PC-9 (cell line): ENCODE results near the gene CD9. TPM values are rescaled to one million over a fixed set of nuclear protein-coding genes. Genes with fewer than 3 reads are reported as not detected.

Source experiments
- BruUV-seq: library from RNA; stranded (reverse); fragments of 400-500 nt; replicated peaks from 2 replicates; lab custom pipeline; 2021; lab: Mats Ljungman, UMichigan
- CTCF ChIA-PET: fragments of 300-600 bp; sonication (Branson Sonifier 250); formaldehyde crosslinking; loops from one replicate; lab custom pipeline; 2022; ENCODE audit warnings: antibody characterized with exemption; lab: Charles Lee
- POLR2A ChIA-PET: fragments of 300-600 bp; sonication (Branson Sonifier 250); formaldehyde crosslinking; loops from one replicate; lab custom pipeline; 2022; ENCODE audit warnings: antibody characterized with exemption; ENCODE audit not compliant: unreplicated experiment; lab: Charles Lee
- DNase-seq, 2 experiments: peaks; one replicate each; pipeline versions ENCODE4 v3.0.0 to v3.0.0-alpha.2; 2015 to 2022; ENCODE audit warnings: mixed read lengths in 1 of 2
- H2AFZ ChIP-seq: fragments of 200-600 bp; sonication (generic); 2 replicates; pipeline ENCODE4 v1.8.1; 2017; ENCODE audit warnings: antibody characterized with exemption
- H3F3A ChIP-seq: fragments of 200-600 bp; sonication (generic); 2 replicates; pipeline ENCODE4 v1.8.1; 2017; ENCODE audit warnings: antibody characterized with exemption, mild to moderate bottlenecking, low read depth; ENCODE audit not compliant: insufficient read depth
- H3K27ac ChIP-seq: fragments of 200-600 bp; sonication (generic); 2 replicates; pipeline ENCODE4 v1.6.1; 2016; ENCODE audit warnings: mixed run types
- H3K27me3 ChIP-seq: fragments of 200-600 bp; sonication (generic); 2 replicates; pipeline ENCODE4 v1.6.1; 2016; ENCODE audit warnings: low read depth, mixed run types; ENCODE audit not compliant: insufficient read depth
- H3K36me3 ChIP-seq: fragments of 200-600 bp; sonication (generic); 2 replicates; pipeline ENCODE4 v1.6.1; 2016; ENCODE audit warnings: low read depth, mixed run types
- H3K4me1 ChIP-seq: fragments of 200-600 bp; sonication (generic); replicated peaks from 2 replicates; pipeline ENCODE4 v1.6.1; 2016; ENCODE audit warnings: mixed run types; ENCODE audit not compliant: insufficient read depth
- H3K4me2 ChIP-seq: fragments of 200-600 bp; sonication (generic); 2 replicates; pipeline ENCODE4 v1.6.1; 2017; ENCODE audit warnings: mixed run types
- H3K4me3 ChIP-seq: fragments of 200-600 bp; sonication (generic); 2 replicates; pipeline ENCODE4 v1.6.1; 2016; ENCODE audit warnings: mixed run types
- H3K79me2 ChIP-seq: fragments of 200-600 bp; sonication (generic); 2 replicates; pipeline ENCODE4 v1.6.1; 2017; ENCODE audit warnings: low read depth, mixed run types
- H3K9me2 ChIP-seq: fragments of 200-600 bp; sonication (generic); 2 replicates; pipeline ENCODE4 v1.8.1; 2017; ENCODE audit warnings: mild to moderate bottlenecking; ENCODE audit not compliant: insufficient read depth
- H3K9me3 ChIP-seq: fragments of 200-600 bp; sonication (generic); 2 replicates; pipeline ENCODE4 v1.8.1; 2016; ENCODE audit warnings: low read depth; ENCODE audit not compliant: insufficient read depth
- H4K20me1 ChIP-seq: fragments of 200-600 bp; sonication (generic); 2 replicates; pipeline ENCODE4 v1.8.1; 2017; ENCODE audit not compliant: insufficient read depth
- EZH2 ChIP-seq: fragments of 200-600 bp; sonication (generic); IDR thresholded peaks from 2 replicates; pipeline ENCODE4 v1.8.0; 2017; ENCODE audit warnings: antibody characterized with exemption, low read depth
- intact Hi-C: fragments of 100-400 bp; cut with micrococcal nuclease; formaldehyde crosslinking; loops from one replicate; pipeline ENCODE4 v1.10.0; 2022; ENCODE audit not compliant: unreplicated experiment
- total RNA-seq: library from RNA; stranded (reverse); gene quantifications from 2 replicates; pipeline ENCODE4 v1.2.3, GENCODE V29; 2021
- TF ChIP-seq, protein P1 (sequence below): fragments of 200-600 bp; sonication (generic); conservative IDR thresholded peaks from 2 replicates; pipeline ENCODE4 v1.6.1; 2017; ENCODE audit warnings: mixed run types, antibody characterized with exemption, mild to moderate bottlenecking, moderate library complexity

Gene CD9
- total RNA-seq, 1 experiment from 2014 or later, result 374 TPM

DNA sequence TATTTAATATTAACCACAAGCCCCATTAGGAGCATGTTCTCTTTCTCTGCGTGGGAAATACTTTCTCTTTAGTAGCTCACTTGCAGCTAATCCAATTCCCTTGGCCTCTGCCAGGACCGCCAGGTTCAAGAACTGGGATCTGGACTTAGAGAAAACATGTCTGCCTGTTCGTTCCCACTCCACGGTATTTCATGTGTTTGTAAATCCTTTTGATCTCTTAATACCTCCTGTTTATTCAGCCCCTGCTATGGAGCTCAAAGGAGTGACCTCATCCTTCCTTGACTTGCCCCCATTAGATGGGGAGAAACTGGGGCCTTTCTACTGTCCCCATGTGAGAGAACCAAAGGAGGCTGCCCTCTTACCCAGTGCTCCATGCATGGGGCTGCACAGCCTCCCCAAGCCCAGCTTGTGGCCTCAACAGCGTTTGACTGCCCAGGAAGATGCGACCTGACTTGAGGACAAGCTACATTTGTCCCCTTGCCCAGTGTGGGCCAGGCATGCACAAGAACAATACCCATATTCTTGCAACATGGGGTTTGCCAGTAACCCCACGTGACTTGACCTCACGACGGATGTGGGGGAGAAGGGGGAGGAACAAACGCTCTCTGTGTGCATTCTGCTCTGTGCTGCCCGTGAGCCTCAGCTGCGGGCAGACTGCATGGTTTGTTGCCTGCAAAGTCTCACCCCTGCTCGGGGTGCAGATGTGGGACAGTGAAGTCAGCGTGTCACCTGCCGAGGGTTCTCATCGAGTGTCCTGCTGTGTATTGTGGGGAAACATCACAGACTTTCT is 30.3 kb downstream of the CD9 start:
- Histone ChIP-seq H3K27me3 (no peaks in the 10 kb centered on the region), H4K20me1 (no peaks in the 10 kb centered on the region), H3K79me2 (peaks cover 71% of the 10 kb centered on the region), H2AFZ (no peak overlapping the region), H3K4me1 (peaks cover 81% of the 10 kb centered on the region), H3K4me2 (peak overlapping the region; percentile 70), H3K9me3 (no peaks in the 10 kb centered on the region), H3K36me3 (peaks cover 44% of the 10 kb centered on the region), H3K4me3 (no peak overlapping the region), H3K9me2 (no peaks in the 10 kb centered on the region), H3K27ac (peak overlapping the region; percentile 86), H3F3A (peaks cover 70% of the 10 kb centered on the region)
- TF ChIP-seq, protein P1, sequence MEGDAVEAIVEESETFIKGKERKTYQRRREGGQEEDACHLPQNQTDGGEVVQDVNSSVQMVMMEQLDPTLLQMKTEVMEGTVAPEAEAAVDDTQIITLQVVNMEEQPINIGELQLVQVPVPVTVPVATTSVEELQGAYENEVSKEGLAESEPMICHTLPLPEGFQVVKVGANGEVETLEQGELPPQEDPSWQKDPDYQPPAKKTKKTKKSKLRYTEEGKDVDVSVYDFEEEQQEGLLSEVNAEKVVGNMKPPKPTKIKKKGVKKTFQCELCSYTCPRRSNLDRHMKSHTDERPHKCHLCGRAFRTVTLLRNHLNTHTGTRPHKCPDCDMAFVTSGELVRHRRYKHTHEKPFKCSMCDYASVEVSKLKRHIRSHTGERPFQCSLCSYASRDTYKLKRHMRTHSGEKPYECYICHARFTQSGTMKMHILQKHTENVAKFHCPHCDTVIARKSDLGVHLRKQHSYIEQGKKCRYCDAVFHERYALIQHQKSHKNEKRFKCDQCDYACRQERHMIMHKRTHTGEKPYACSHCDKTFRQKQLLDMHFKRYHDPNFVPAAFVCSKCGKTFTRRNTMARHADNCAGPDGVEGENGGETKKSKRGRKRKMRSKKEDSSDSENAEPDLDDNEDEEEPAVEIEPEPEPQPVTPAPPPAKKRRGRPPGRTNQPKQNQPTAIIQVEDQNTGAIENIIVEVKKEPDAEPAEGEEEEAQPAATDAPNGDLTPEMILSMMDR, result no peak
- TF ChIP-seq EZH2, result no peak
- no peak for DNase-seq
- ChIA-PET POLR2A (interaction anchor here (0.6 kb wide), 1 partner anchor 40 kb away, joined by 17 read pairs; no protein-coding TSS in a partner anchor), CTCF (interaction anchor here (0.6 to 2.7 kb wide), 3 partner anchors 15 to 241 kb away, joined by 3 to 23 read pairs (median 11); no protein-coding TSS in a partner anchor)
- intact Hi-C loops, result no loop called here
- no TSS peak for BruUV-seq

DNA sequence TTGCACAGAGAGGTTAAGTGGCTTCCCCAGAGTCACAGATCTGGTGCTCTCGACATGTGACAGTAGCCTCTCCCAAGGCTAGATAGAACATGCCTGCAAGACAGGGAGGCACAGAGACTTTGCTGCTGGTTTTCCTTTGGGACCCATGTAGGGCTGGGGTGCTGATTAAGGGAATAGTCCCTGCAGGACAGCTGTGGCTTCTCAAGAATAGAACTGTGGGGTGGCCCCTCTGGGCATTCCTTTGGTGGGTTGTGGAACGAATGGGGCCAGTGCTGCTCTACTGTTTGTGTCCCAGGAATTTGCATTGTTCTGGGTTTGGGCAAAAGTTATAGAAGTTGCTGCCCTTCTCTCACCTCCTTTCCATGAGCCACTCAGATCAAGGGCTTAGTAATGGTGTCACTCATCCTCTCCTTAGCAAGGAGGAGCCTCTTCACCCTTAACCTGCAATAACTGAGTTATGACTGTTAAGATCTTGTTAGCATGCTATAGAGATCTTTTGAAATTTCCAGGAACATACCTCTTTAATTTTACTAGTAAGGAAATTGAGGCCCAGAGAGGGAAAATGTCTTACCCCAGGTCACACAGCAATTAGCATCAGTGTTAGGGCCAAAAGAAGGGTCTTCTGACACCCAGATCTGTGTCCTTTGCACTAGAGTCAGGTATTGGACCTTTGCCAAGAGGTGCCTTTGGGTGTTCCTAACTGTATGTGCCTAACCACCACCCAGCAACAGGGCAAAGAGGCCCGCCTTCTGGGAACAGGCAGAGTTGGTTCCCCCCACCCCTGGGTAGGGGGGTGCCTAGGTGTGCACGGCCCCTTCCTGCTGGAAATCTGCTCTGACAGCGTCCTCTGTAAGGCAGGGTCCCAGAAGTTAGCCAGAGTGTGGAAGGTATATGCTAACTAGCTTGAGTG is 31.4 kb downstream of the CD9 start:
- Histone ChIP-seq H3K4me3 (no peak overlapping the region), H3K36me3 (peaks cover 44% of the 10 kb centered on the region), H2AFZ (no peak overlapping the region), H3K4me2 (peak overlapping the region; percentile 70), H3K4me1 (peaks cover 76% of the 10 kb centered on the region), H3K9me3 (no peaks in the 10 kb centered on the region), H3K79me2 (peaks cover 60% of the 10 kb centered on the region), H3F3A (peaks cover 68% of the 10 kb centered on the region), H3K9me2 (no peaks in the 10 kb centered on the region), H3K27me3 (no peaks in the 10 kb centered on the region), H3K27ac (peak overlapping the region; percentile 86; the same call in 1 of the 2 replicates), H4K20me1 (no peaks in the 10 kb centered on the region)
- CTCF ChIA-PET, result no interaction called here
- peak in 1 of 2 experiments; percentile 65 for DNase-seq
- intact Hi-C loops, result no loop called here
- BruUV-seq, result no TSS peak
- TF ChIP-seq, protein P1, result no peak
- no peak for TF ChIP-seq EZH2
- POLR2A ChIA-PET, result interaction anchor here (0.6 kb wide), 1 partner anchor 38 kb away, joined by 17 read pairs; no protein-coding TSS in a partner anchor
